NB4 (cell line): ENCODE measurements around the gene KIF7.

Source experiments
- DNase-seq: peaks from one replicate; pipeline ENCODE4 v3.0.0; 2010; ENCODE audit warnings: low read depth
- H3K4me3 ChIP-seq: one replicate; pipeline ENCODE4 v1.5.1; 2011; ENCODE audit warnings: mild to moderate bottlenecking, low read depth, low read length, moderate library complexity
- CTCF ChIP-seq: IDR thresholded peaks from one replicate; pipeline ENCODE4 v1.5.1; 2012; ENCODE audit warnings: low read depth, low read length
- MAX ChIP-seq: IDR thresholded peaks from 2 replicates; pipeline ENCODE4 v1.6.1; 2011; ENCODE audit warnings: low read depth, low read length
- MYC ChIP-seq: IDR thresholded peaks from 2 replicates; pipeline ENCODE4 v1.6.1; 2011; ENCODE audit warnings: low read depth, low read length
- POLR2A ChIP-seq: IDR thresholded peaks from 2 replicates; pipeline ENCODE4 v1.6.1; 2011; ENCODE audit warnings: mild to moderate bottlenecking; ENCODE audit not compliant: insufficient read length; ENCODE audit errors: extremely low read depth

The KIF7 gene

GRCh38 chr15:89679212-89679611 lies 23.9 kb upstream of the KIF7 start, which contains the start of gene PLIN1:
Gene PLIN1 (minus strand): TSS chr15:89679367. CDS start chr15:89677489, 1,878 bp downstream.
- no peak for TF ChIP-seq CTCF
- TF ChIP-seq MYC = no peak
- no peak for TF ChIP-seq MAX
- TF ChIP-seq POLR2A = no peak
- no peak for DNase-seq
- H3K4me3 ChIP-seq = no peak within 1 kb of the TSS

- no peak for DNase-seq
- no peak overlapping the region for H3K4me3 ChIP-seq
- no peak for TF ChIP-seq CTCF
Measured at GRCh38 chr15:89677381-89677780, 22.1 kb upstream of the KIF7 start.

GRCh38 chr15:89675606-89676005 lies 20.3 kb upstream of the KIF7 start:
- TF ChIP-seq CTCF (no peak), MAX (no peak), MYC (no peak), POLR2A (no peak)
- no peak for DNase-seq

GRCh38 chr15:89674526-89674925 lies 19.3 kb upstream of the KIF7 start:
- no peak overlapping the region for H3K4me3 ChIP-seq
- no peak for TF ChIP-seq MYC
- TF ChIP-seq MAX = no peak
- no peak for TF ChIP-seq CTCF
- no peak for TF ChIP-seq POLR2A
- DNase-seq = no peak

More at GRCh38 chr15:89675606-89676005, 20.3 kb upstream of the KIF7 start:
- H3K4me3 ChIP-seq = no peak overlapping the region

GRCh38 chr15:89673165-89673512 lies 17.9 kb upstream of the KIF7 start:
- H3K4me3 ChIP-seq = no peak overlapping the region
- TF ChIP-seq POLR2A (no peak), CTCF (peak; percentile 90), MYC (peak; percentile 24; the same call in 1 of the 2 replicates), MAX (peak; percentile 37; the same call in 1 of the 2 replicates)
- peak; percentile 61 for DNase-seq
